HG03378 (cell line): ENCODE results near the gene CEP250.
"Not testable (repeated sequence)": the region's sequence is repeated elsewhere in the genome, so short reads cannot be mapped to it uniquely, and the experiment has no call there.

Experiments used
- ATAC-seq: cut with Tn5 transposase; IDR thresholded peaks from one replicate; pipeline ENCODE4 v1.9.1; 2021; ENCODE audit warnings: mild to moderate bottlenecking, moderate library complexity; ENCODE audit not compliant: unreplicated experiment

Gene CEP250

DNA sequence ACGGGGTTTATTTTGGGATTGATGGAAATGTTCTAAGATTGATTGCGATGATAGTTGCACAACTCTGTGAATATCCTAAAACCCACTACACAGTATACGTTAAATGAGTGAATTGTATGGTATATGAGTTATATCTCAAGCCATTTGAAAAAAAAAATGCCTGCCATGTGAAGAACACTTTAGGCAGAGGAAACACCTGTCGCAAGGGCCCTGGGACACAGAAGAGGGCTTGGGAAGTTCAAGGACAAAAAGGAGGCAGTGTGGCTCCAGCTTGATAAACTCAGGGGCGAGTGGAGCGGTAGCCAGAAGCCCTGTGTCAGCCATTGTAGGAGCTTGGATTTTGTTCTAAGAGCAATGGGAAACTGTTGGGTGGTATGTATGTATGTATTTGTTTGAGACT, 37.0 kb downstream of the CEP250 start:
- no peak for ATAC-seq

DNA sequence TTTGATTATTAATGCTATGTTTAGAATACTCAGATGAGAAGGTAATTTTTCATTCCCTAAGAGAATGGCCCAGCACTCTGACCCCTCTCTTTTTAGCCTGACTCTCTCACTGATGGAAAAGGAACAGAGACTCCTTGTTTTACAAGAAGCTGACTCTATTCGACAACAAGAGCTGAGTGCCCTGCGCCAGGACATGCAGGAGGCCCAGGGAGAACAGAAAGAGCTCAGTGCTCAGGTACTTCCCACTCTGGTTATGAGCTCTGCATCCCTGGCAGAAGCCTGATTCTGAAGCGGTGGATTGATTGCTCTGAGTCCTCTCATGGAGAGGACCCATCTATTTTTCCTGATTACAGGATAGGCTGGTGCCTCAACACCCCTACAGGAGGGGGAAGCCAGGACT, 41.1 kb downstream of the CEP250 start:
- no peak for ATAC-seq

DNA sequence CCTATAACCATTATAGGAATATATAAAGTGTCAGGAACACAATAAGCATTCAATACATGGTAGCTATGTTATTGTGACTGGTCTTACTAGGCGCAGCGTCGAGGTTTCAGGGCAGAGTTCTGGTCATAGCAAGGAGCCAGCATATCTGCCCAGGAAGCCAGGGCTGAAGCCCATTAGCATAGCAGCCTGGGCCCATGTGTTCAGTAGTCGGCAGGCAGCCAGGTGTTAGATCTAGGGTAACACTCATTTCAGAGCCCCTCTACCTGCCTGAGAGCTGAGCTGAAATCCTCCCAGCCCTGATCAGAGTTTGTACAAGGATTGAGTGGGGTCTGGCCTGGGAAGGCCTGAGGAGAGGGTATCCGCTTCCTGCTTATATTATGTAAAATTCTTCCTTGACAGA, 41.9 kb downstream of the CEP250 start:
- no peak for ATAC-seq

DNA sequence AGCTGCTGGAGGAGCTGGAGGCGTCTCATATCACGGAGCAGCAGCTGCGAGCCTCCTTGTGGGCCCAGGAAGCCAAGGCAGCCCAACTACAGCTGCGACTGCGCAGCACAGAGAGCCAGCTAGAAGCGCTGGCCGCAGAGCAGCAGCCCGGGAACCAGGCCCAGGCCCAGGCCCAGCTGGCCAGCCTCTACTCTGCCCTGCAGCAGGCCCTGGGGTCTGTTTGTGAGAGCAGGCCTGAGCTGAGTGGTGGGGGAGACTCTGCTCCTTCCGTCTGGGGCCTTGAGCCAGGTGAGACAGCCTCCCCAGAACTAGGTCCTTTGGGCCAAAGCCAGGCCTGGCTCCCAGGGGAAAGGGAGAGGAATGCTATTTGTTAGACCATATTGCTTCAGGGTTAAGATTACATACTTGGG, 42.4 kb downstream of the CEP250 start:
- no peak for ATAC-seq

DNA sequence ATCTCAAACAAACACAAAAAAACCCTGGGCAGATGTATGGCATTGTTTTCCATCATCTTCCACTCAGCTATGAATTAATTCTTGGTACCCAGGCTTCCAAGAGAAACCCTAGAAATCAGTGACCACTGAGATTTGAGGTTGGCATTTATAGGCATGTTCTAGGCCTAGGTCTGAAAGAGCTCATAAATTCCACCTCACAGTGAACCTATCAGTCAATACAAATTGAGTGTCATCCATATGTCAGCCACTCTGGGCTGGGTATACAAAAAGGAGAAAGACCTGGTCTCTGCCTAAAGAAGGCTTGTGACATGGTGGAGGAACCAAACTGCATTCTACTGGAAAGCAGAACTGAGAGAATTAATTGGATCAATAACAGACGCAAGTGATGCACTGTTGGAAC, 43.9 kb downstream of the CEP250 start:
- ATAC-seq: no peak

DNA sequence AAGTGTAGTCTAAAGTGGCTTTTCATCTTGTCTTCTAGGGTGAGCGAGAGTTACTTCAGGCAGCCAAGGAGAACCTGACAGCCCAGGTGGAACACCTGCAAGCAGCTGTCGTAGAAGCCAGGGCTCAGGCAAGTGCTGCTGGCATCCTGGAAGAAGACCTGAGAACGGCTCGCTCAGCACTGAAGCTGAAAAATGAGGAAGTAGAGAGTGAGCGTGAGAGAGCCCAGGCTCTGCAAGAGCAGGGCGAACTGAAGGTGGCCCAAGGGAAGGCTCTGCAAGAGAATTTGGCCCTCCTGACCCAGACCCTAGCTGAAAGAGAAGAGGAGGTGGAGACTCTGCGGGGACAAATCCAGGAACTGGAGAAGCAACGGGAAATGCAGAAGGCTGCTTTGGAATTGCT, 47.0 kb downstream of the CEP250 start:
- ATAC-seq: no peak

DNA sequence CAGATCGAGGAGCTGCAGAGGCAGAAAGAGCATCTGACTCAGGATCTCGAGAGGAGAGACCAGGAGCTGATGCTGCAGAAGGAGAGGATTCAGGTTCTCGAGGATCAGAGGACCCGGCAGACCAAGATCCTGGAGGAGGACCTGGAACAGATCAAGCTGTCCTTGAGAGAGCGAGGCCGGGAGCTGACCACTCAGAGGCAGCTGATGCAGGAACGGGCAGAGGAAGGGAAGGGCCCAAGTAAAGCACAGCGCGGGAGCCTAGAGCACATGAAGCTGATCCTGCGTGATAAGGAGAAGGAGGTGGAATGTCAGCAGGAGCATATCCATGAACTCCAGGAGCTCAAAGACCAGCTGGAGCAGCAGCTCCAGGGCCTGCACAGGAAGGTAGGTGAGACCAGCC, 47.9 kb downstream of the CEP250 start:
- ATAC-seq: no peak

DNA sequence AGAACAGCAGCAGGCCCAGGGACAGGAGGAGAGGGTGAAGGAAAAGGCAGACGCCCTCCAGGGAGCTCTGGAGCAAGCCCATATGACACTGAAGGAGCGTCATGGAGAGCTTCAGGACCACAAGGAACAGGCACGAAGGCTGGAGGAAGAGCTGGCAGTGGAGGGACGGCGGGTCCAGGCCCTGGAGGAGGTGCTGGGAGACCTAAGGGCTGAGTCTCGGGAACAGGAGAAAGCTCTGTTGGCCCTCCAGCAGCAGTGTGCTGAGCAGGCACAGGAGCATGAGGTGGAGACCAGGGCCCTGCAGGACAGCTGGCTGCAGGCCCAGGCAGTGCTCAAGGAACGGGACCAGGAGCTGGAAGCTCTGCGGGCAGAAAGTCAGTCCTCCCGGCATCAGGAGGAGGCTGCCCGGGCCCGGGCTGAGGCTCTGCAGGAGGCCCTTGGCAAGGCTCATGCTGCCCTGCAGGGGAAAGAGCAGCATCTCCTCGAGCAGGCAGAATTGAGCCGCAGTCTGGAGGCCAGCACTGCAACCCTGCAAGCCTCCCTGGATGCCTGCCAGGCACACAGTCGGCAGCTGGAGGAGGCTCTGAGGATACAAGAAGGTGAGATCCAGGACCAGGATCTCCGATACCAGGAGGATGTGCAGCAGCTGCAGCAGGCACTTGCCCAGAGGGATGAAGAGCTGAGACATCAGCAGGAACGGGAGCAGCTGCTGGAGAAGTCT, 48.6 kb downstream of the CEP250 start:
- ATAC-seq: no peak

DNA sequence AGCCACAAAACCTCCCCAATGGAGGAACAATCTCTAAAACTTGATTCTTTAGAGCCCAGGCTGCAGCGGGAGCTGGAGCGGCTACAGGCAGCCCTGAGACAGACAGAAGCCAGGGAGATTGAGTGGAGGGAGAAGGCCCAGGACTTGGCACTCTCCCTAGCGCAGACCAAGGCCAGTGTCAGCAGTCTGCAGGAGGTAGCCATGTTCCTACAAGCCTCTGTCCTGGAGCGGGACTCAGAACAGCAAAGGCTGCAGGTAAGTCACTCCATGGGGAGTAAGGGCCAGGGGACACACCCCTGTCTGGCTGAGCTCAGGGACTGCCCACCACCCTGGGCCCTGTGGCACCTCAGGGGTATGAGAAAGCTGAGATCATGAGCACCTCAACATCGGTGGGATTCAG, 49.4 kb downstream of the CEP250 start:
- ATAC-seq: no peak

DNA sequence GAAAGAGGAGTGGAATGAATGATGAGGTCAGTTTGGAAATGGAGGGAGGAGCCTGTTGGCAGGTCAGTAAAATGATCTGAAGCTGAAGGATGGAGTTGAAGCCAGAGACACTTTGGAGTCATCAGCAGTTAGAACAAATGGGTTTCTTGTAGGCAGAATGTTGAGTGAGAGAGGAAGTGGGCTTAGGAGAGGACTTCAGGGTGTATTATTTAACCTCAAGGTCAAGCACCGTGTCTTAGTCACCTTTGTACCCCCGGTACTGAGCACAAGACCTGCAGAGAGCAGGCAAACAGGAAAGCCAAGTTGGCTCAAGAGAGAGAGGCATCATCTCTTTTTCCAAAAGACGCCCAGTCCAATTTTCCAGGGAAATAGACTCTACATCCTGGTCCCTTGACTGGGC, 50.8 kb downstream of the CEP250 start:
- ATAC-seq: no peak

DNA sequence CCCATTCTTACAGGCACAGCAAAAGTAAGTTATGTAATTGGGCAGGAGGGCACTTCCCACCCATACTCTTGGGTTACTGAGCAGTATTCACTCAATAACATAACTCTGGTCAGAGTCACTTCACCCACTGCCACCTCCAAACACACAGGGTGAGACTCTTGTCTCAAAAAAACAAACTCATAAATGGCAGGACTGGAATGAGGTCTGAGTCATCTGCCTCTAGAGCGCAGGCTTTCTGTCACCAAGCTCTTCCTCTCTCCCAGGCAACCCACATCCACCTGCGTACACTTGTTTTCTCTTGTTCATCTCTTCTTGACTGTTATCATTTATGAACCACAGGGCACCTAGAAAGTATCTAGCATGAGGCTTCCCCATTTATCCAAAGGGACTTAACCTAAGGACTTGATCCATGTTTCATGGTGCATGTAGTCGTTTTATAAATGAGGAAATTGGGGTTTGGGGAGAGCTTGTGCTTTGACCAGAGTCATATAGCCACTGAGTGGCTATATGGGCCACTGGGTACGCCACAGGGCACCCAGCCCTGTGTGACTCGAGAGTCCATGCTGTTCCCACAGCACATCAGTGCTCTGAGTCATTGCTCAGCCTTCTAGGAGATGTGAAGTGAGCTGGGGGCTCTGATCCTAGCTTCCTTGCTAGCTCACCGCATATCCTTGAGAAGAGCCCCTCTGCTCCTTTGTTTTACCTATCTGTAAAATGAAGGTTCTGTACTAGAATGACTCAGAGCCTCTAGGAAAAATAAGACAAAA, 51.7 kb downstream of the CEP250 start:
- ATAC-seq: no peak

DNA sequence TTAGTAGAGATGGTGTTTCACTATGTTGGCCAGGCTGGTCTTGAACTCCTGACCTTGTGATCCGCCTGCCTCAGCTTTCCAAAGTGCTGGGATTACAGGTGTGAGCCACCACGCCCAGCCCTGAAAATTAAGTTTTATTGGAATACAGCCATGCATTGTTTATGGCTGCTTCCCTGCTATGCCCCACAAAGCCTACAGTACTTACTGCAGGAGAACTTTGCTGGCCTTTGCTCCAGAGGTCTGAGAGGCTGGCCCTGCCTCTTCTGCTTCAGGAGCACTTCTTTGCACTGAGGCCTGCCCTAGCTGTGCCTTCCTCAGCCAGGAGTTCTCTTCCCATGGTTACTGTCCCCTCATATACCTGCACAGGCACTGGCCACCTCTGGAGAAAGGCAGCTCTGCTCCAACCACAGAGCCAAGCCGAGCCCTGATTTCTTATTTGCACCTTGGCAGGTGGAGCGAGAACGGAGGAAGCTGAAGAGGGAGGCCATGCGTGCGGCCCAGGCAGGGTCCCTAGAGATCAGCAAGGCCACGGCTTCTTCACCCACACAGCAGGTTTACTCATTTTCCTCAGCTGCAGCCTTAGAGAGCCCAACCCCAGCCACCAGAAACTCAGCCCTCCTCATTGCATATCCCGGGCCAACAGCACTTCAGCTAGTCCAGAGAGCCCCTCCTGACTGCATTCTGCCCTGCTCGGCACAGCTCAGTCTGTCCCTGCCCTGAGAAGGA, 53.3 kb downstream of the CEP250 start:
- ATAC-seq: no peak

DNA sequence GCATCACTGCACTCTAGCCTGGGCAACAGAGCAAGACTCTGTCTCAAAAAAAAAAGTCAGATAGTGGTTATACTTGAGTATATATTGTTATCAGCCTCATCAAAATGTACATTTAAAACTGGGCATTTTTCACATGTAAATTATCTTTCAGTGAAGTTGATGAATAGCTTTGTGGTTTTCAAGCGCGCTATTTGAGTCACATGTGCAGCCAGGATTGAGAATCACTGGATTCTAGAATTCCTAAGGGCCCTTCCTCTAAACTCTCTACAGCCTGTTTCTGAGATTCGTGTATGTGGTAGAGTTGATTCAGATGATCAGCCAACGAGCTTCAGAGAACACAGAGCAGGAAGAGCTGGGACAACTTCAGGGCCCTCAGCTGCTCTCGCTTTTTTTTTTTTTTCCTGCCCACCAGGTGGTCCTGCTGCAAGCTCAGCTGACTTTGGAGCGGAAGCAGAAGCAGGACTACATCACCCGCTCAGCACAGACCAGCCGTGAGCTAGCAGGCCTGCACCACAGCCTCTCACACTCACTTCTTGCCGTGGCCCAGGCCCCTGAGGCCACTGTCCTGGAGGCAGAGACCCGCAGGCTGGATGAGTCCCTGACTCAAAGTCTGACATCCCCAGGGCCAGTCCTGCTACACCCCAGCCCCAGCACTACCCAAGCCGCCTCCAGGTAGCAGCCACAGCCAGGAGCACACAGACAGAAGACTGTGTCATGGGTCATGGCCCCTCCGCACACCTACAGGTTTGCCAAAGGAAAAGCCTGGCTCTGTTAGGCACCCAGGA, 55.7 kb downstream of the CEP250 start:
- ATAC-seq: no peak

DNA sequence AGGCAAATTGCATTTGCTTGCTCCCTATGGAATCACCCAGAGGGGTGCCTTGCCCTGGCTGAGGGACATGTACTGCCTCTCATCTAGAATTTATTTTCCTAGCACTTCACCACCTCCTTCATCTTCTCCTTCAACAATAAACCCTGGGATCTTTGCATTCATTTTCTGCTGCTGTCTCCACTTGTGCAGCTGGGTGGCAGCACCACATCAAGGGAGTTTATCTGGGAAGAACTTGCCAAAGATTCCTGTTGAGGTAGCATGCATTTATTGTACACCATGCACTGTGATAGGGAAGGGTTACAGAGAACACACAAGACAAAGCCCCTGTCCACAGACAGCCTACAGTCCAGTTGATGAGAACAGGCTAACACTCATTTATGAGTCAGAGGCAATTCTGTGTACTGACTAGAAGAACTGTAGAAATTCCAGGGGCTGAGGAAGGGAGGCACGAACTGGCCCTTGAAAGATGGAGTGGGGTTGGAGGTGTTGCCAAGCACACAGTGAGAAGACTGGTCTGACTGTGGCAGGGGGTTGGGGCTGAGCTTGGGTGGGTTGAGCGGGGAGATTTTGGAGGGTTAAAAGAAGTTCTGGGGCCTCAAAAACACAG, 56.5 kb downstream of the CEP250 start:
- no peak for ATAC-seq

DNA sequence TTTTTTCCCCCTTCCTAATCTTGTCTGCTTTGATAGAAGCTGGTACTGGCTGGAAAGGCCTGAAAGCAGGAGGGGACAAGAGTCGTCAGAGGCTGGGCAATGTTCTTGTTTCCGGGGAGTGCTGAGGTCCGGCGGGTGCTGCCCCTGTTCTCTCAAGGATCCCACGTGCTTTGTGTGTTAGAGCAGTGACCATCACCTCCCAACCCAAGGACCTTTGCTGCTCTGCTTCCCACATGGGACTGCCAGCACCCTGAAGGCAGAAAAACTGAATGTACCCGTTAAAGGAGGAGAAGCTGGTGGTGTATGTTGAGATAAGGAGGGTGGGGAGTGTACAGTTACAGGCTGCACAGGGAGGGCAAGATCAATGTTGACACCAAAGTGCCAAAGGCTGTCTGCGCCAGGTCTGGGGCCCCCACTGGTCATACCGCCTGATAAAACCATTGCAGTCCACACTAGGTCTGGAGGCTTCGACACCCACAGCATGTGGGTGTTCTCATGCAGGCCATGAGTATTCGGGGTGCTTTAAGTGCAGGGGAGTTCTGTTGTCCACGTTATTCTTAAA, 59.1 kb downstream of the CEP250 start:
- ATAC-seq: no peak

DNA sequence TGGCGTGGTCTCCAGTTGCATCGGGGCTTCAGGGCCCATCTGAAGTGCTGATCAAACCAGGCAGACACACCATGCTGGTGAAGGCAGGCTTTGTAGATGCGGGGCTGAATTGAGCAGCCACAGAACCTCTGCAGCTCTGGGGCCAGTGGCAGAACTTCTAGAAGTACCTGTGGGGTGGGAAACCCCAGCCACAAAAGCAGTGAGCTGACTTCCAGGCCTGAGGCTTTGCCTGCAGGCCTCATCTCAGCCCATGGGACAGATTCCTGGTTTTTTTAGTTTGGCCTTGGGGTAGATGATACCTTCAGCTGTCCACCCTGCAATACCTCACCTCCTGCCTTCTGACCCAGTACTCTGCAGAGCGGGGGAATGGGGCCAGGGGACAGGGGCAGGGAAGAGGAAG, 59.9 kb downstream of the CEP250 start:
- ATAC-seq: no peak

DNA sequence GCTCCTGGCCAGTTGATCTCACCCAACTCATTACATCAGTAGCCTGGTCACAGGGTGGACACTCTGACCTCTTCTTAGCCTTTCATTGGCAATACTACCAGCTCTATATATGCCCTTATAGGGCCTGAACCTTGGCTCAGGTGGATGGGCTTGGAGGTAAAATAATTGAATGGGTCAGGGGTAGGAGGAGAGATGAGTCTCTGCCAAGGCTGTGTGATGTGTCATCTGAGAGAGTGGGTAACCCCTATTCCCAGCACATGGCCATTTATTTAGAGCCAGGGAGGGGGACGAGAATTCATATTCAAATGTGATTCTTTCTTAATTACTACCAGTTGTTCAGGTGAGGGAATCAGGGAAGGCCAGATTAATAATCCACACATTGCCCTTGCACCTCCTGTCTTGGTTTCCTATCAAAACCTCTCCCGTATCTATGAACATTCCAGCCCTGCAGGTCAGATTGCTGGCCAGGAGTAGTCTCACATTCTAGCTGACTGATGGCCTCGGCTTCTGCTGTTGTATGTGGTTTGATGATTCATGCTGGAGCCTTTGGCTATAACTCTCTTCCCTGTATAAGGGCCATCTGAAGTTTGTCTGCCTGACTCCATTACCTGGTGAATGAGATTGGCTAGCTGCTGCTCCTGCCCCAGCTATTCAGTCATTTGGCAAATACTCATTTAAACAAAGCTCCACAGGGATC, 60.7 kb downstream of the CEP250 start:
- ATAC-seq: no peak

DNA sequence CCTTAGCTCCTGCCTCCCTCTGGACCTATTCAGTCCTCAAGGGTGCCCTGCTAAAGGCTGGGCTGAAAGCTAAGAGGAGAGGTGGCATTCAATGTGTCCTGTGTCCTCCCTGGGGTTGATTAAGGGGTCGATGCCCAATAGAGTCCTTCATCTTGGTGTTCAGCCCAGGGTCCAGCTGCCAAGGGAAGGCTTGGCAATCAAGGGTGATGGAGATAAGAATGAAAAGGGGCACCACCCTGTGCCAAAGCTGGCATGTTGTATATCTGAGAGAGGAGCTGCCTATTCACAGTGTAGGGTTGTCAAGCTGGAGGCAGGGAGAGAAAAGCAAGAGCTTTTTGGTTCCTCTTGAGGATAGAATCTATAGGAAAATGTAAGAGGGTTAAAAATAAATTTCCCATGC, 61.7 kb downstream of the CEP250 start:
- no peak for ATAC-seq

DNA sequence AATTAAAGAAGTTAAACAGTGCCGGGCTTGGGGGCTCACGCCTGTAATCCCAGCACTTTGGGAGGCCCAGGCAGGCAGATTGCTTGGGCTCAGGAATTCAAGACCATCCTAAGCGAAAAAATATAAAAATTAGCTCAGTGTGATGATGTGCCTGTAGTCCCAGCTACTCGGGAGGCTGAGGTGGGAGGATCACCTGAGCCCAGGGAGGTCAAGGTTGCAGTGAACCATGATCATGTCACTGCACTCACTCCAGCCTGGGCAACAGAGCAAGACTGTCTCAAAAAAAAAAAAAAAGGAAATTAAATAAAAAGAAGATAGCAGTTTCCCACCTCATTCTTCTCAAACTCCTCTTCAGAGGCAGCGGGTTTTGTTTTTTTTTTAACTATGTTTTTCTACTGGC, 62.4 kb downstream of the CEP250 start:
- not testable (repeated sequence) for ATAC-seq

DNA sequence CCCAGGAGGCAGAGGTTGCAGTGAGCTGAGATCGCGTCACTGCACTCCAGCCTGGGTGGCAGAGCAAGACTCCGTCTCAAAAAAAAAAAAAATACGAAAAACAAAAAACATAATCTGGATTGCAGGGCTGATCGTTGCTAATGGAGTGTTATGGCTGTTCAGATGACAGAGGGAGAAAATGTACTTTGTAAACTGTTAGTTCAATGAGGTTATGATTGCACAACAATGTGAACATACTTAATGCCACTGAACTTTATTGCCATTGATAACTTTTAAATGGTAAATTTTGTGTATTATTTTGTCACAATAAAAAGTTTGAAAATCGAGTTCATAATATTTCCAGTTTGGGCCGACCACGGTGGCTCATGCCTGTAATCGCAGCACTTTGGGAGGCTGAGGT, 63.6 kb downstream of the CEP250 start:
- no peak for ATAC-seq
